GM23248 (cell line): ENCODE measurements around the gene AGTRAP.

Experiments
- EZH2 ChIP-seq: fragments of 200-600 bp; sonication (generic); IDR thresholded peaks from 2 replicates; pipeline ENCODE4 v1.6.1; 2018; ENCODE audit warnings: antibody characterized with exemption, mild to moderate bottlenecking; ENCODE audit not compliant: insufficient read depth, poor library complexity, severe bottlenecking
- EZH2phosphoT487 ChIP-seq: fragments of 200-600 bp; sonication (generic); IDR thresholded peaks from 2 replicates; pipeline ENCODE4 v1.6.1; 2018; ENCODE audit warnings: antibody characterized with exemption, moderate library complexity, mild to moderate bottlenecking, low read depth; ENCODE audit not compliant: insufficient read depth

- TF ChIP-seq EZH2phosphoT487, result no peak
- TF ChIP-seq EZH2, result no peak
These were observed 23.9 kb downstream of the AGTRAP start for GRCh38 chr1:11759791-11760190.
